Esophagus muscularis mucosa (tissue), 4 donors: ENCODE measurements around the gene ZNF138. TPM values are rescaled to one million over a fixed set of nuclear protein-coding genes. Genes with fewer than 3 reads are reported as not detected.

Source experiments
- DNase-seq: peaks from one replicate; pipeline ENCODE4 v3.0.0-alpha.2; 2017; ENCODE audit errors: extremely low spot score
- H3K27ac ChIP-seq, 4 donors: fragments of 200-600 bp; sonication (generic); replicated peaks in 1 of 4; 1 replicate in 3 of 4; 2 replicates in 1 of 4; pipeline ENCODE4 v1.5.1; 2016 to 2019; ENCODE audit warnings: mild to moderate bottlenecking in 1 of 4
- H3K27me3 ChIP-seq, 4 donors: fragments of 200-600 bp; sonication (generic); one replicate each; pipeline versions ENCODE4 v1.5.1 to v1.6.0; 2016 to 2019
- H3K36me3 ChIP-seq, 4 donors: fragments of 200-600 bp; sonication (generic); one replicate each; pipeline ENCODE4 v1.5.1; 2016 to 2019
- H3K4me1 ChIP-seq, 4 donors: fragments of 200-600 bp; sonication (generic); one replicate each; pipeline ENCODE4 v1.5.1; 2016 to 2019
- H3K4me3 ChIP-seq, 4 donors: fragments of 200-600 bp; sonication (generic); 1 replicate in 2 of 4; 2 replicates in 2 of 4; pipeline ENCODE4 v1.5.1; 2016 to 2019; ENCODE audit warnings: mild to moderate bottlenecking in 4 of 4, moderate library complexity in 1 of 4
- H3K9me3 ChIP-seq, 4 donors: fragments of 200-600 bp; sonication (generic); 1 replicate in 3 of 4; 2 replicates in 1 of 4; pipeline ENCODE4 v1.5.1; 2016 to 2019
- EP300 ChIP-seq: sonication (generic); formaldehyde crosslinking; IDR thresholded peaks from one replicate; pipeline ENCODE4 v1.6.1; 2017; ENCODE audit warnings: antibody characterized with exemption
- POLR2A ChIP-seq: fragments of 450-650 bp; IDR thresholded peaks from one replicate; pipeline ENCODE4 v1.6.1; 2017; ENCODE audit warnings: antibody characterized with exemption, moderate library complexity, mild to moderate bottlenecking, low read depth
- POLR2AphosphoS5 ChIP-seq, 2 donors: sonication (generic); formaldehyde crosslinking; IDR thresholded peaks; one replicate each; pipeline ENCODE4 v1.6.1; 2017; ENCODE audit warnings: antibody characterized with exemption in 2 of 2
- WGBS: methylation state at CpG from one replicate; pipeline ENCODE4 v1.1.5; 2018; 5-methylcytosine and 5-hydroxymethylcytosine counted together
- intact Hi-C: fragments of 100-400 bp; cut with DNase I; formaldehyde crosslinking; loops from one replicate; pipeline ENCODE4 v1.15.1; 2023
- total RNA-seq, 4 donors: library from RNA; depleted of rRNA; stranded (reverse); fragments of >200 nt; gene quantifications; one replicate each; pipeline versions ENCODE4 v1.1.0 to v1.2.1, GENCODE V29; 2016
- TF ChIP-seq, protein P1 (sequence below), 3 experiments: fragments of 200-600 bp in 2 of 3; fragments of 450-650 bp in 1 of 3; sonication (generic) in 2 of 3; IDR thresholded peaks; one replicate each; pipeline ENCODE4 v1.5.1; 2017 to 2019; ENCODE audit warnings: antibody characterized with exemption in 3 of 3, mild to moderate bottlenecking in 2 of 3, moderate library complexity in 1 of 3

Gene ZNF138
- 1 to 10 TPM; 3.5 to 10.0 (median 5.2) TPM for total RNA-seq

DNA sequence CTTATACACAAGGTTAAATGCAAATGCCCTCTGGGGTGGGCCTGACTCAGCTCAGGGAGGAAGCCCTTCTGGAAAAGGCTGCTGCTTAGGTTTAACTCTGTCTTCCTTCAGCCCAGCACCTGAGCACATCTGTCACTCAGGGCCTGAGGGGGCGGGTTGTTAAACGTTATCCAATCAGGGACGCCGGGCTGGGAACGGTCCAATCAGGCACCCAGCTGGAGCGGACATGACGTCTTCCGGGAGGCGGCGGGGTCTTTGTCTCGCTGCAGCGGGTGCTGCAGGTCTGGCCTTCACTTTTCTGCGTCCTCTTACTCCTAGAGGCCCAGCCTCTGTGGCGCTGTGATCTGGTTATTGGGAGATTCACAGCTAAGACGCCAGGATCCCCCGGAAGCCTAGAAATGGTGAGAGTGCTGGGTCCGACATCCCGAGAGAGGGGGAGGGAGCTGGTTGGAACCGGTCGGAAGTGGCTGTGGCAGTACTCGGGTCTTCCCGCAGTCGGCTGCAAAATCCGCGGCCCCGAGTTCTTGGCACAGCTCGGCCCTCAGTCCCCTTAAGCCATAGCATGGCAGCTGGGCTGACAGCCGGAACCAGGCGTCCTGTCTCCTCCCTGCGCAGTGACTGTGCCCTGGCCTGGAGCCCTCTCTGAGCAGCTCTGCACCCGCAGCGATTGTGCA lies at the start of gene ZNF138:
Gene ZNF138 (plus strand): TSS at position 258 of the 674 bp plus-strand sequence. CDS start 141 bp downstream, at position 399.
- Histone ChIP-seq H3K9me3 (no peaks in the 10 kb centered on the region), H3K4me3 (peak within 1 kb of the TSS; percentile 67 to 84 (median 78)), H3K36me3 (peaks cover 0 to 12% (median 3%) of the 10 kb centered on the region in 4 donors), H3K4me1 (peaks cover 9 to 22% (median 20%) of the 10 kb centered on the region in 4 donors), H3K27ac (peak within 1 kb of the TSS; percentile 76 to 88 (median 82)), H3K27me3 (no peaks in the 10 kb centered on the region)
- DNase-seq: peak; percentile 99
- intact Hi-C loops: no loop called here
- TF ChIP-seq POLR2AphosphoS5 (IDR thresholded peaks at IDR 0.05) (peak; percentile 84 to 87), POLR2A (peak; percentile 33), EP300 (no peak)
- TF ChIP-seq, protein P1, sequence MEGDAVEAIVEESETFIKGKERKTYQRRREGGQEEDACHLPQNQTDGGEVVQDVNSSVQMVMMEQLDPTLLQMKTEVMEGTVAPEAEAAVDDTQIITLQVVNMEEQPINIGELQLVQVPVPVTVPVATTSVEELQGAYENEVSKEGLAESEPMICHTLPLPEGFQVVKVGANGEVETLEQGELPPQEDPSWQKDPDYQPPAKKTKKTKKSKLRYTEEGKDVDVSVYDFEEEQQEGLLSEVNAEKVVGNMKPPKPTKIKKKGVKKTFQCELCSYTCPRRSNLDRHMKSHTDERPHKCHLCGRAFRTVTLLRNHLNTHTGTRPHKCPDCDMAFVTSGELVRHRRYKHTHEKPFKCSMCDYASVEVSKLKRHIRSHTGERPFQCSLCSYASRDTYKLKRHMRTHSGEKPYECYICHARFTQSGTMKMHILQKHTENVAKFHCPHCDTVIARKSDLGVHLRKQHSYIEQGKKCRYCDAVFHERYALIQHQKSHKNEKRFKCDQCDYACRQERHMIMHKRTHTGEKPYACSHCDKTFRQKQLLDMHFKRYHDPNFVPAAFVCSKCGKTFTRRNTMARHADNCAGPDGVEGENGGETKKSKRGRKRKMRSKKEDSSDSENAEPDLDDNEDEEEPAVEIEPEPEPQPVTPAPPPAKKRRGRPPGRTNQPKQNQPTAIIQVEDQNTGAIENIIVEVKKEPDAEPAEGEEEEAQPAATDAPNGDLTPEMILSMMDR (IDR thresholded peaks at IDR 0.05): peak in 1 of 3 experiments; percentile 24
- WGBS: under 1% methylated on average over 30 of the region's 32 CpGs

DNA sequence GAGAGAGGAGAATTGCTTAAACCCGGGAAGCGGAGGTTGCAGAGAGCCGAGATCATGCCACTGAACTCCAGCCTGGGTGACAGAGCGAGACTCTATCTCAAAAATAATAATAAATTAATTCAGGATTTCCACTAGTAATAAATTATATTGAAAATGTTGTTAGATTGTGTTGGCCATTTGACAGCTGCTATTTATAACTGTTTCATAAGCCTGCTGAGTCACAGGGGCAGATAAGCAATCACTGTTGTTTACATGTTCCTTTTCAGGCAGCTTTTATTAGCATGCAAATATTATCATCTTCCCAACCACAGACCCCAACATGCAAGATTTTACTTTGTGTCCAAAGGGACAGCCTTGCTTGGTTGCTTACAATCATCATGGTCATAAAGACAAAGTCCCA lies 49.5 kb upstream of the ZNF138 start:
- intact Hi-C loops: no loop called here

DNA sequence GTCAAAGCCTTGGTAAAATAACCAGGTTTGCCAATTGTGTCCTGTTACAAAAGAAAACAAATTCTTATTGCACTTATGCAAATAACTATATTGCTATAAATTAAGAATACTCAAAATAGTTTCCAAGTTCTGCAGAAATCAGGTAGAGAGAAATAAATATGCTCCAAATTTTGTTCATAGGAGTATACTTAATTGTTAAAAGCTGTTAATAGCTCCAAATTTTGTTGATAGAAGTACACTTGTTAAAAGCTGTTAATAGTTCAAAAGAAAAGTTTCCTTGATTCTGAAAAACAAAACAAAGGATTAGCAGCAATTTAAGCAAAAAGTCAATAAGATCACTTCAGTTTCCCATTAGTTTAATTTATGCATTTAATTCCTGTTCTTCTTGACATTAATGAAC lies 46.4 kb upstream of the ZNF138 start:
- intact Hi-C loops: no loop called here
- no peak for TF ChIP-seq POLR2AphosphoS5 (IDR thresholded peaks at IDR 0.05)
- TF ChIP-seq, protein P1 (IDR thresholded peaks at IDR 0.05): no peak
- TF ChIP-seq EP300: no peak
- no peak for TF ChIP-seq POLR2A
- Histone ChIP-seq H3K4me1 (no peaks in the 10 kb centered on the region), H3K27me3 (no peaks in the 10 kb centered on the region), H3K4me3 (no peak overlapping the region), H3K27ac (no peak overlapping the region), H3K36me3 (no peaks in the 10 kb centered on the region), H3K9me3 (no peaks in the 10 kb centered on the region)
- no peak for DNase-seq

More for the DNA sequence above, 49.5 kb upstream of the ZNF138 start:
- TF ChIP-seq POLR2AphosphoS5 (IDR thresholded peaks at IDR 0.05) (no peak), EP300 (no peak), POLR2A (no peak)
- TF ChIP-seq, protein P1 (IDR thresholded peaks at IDR 0.05): no peak
- Histone ChIP-seq H3K27me3 (no peaks in the 10 kb centered on the region), H3K4me3 (no peak overlapping the region), H3K27ac (no peak overlapping the region), H3K4me1 (no peaks in the 10 kb centered on the region), H3K36me3 (no peaks in the 10 kb centered on the region), H3K9me3 (no peaks in the 10 kb centered on the region)
- no peak for DNase-seq
- 89% methylated on average over 4 of the region's 4 CpGs for WGBS

DNA sequence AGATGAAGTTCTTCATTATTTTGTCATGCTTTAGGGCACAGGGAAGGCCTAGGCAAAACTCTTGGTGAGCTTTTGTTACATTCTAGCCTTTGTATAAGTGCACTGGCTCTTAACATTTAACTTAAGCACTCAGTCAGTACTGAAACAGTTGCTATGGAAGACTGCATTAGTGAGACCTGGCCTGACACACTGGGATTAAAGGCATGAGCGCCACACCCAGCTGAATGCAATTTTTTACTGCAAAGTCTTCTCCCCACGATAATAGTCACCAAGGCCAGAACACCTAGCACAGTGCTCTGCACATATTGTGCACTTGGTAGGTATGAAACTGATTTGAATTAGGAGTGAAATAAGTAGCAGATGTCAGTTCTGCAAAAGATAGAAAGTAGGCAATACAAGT lies 41.2 kb upstream of the ZNF138 start:
- no peak for DNase-seq
- no peaks in the 10 kb centered on the region for H3K36me3 ChIP-seq
- H3K4me3 ChIP-seq: no peak overlapping the region
- intact Hi-C loops: no loop called here
- TF ChIP-seq, protein P1 (IDR thresholded peaks at IDR 0.05): no peak
- no peak for TF ChIP-seq POLR2A
- H3K27me3 ChIP-seq: no peaks in the 10 kb centered on the region
- no peaks in the 10 kb centered on the region for H3K9me3 ChIP-seq
- H3K4me1 ChIP-seq: no peaks in the 10 kb centered on the region
- 59% methylated on average over 2 of the region's 2 CpGs for WGBS
- H3K27ac ChIP-seq: no peak overlapping the region

DNA sequence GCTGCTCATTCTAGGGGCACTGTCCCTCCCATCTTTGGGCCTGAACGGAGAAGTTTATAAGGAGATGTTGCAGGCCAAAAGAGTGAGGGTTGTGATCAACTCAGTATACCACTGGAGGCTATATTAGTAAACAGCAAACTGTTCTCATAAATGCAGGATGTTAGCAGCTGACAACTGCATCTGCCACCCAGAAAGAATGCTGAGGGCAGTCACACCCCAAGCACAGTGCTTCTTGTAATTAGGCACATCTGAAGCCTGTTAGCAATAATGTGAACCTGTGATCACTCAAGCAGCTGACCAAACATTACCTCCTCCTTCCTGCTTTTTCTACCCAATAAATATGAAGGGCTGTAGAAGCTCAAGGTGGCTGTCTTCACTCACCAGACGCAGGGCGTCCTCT lies 38.4 kb upstream of the ZNF138 start:
- Histone ChIP-seq H3K27ac (no peak overlapping the region), H3K4me1 (no peaks in the 10 kb centered on the region), H3K36me3 (no peaks in the 10 kb centered on the region), H3K4me3 (no peak overlapping the region), H3K27me3 (no peaks in the 10 kb centered on the region), H3K9me3 (no peaks in the 10 kb centered on the region)
- 81% methylated on average over 3 of the region's 3 CpGs for WGBS
- DNase-seq: no peak
- intact Hi-C loops: no loop called here
- TF ChIP-seq POLR2AphosphoS5 (IDR thresholded peaks at IDR 0.05) (no peak), EP300 (no peak), POLR2A (no peak)
- TF ChIP-seq, protein P1 (IDR thresholded peaks at IDR 0.05): no peak
